Cerebellar nuclear complex (tissue), 1 donor: Measurements from ENCODE around the gene DNAJC2.
"Not testable (repeated sequence)": the region's sequence is repeated elsewhere in the genome, so short reads cannot be mapped to it uniquely, and the experiment has no call there.

Experiments used
- DNase-seq, 2 experiments: peaks; one replicate each; lab custom pipeline; 2025; lab: John Stamatoyannopoulos, UW

DNAJC2 gene

GRCh38 chr7:103266229-103266628, 78.3 kb downstream of the DNAJC2 start:
- not testable (repeated sequence) for DNase-seq

GRCh38 chr7:103264054-103264453, 80.5 kb downstream of the DNAJC2 start:
- DNase-seq, result not testable (repeated sequence)
